ENCODE measurements around the gene ANKRD34C. TPM values are rescaled to one million over a fixed set of nuclear protein-coding genes. Genes with fewer than 3 reads are reported as not detected.

Gene ANKRD34C
- total RNA-seq, 1 donor from 2014 or later = not detected

DNA sequence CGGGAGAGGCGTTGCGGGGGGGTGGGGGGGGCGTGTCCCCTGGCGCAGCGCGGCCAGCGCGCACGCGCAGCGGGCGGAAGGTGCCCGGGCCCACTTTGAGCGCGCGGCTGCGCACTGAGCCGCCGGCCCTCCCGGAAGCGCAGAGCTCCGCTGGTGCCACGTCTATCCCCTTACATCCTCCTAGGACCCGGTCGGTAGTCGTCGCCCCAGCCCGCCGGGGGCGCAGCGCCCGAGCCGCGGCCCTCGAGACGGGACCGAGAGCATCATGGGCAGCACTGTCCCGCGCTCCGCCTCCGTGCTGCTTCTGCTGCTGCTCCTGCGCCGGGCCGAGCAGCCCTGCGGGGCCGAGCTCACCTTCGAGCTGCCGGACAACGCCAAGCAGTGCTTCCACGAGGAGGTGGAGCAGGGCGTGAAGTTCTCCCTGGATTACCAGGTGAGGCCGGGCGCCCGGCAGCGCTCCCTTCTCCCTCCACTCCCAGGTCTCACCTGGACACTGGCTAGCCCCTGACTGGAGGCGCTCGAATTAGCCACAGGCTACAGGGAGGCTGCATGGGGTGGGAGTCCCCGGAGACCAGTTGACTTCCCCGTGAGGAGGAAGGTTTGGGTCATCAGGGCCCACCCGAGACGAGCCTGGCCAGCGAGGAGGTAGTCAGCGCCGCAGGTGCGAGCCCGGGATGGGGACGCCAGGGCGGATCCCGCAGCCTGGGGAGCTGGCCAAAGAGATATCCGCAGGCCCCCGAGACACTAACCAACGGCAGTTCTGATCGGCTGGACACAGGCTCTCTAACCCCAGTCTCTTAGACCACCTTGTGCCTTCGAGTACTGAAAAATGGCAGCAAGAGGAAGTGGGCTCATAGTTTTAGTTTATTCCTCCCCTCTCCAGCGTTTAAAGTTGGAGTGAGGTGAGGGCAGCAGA is 28.7 kb downstream of the ANKRD34C start, which contains the start of gene TMED3:
TSS of gene TMED3 (plus strand) at position 128 of the 916 bp plus-strand sequence. CDS start at position 266, 138 bp downstream.
- TF ChIP-seq, protein P1, sequence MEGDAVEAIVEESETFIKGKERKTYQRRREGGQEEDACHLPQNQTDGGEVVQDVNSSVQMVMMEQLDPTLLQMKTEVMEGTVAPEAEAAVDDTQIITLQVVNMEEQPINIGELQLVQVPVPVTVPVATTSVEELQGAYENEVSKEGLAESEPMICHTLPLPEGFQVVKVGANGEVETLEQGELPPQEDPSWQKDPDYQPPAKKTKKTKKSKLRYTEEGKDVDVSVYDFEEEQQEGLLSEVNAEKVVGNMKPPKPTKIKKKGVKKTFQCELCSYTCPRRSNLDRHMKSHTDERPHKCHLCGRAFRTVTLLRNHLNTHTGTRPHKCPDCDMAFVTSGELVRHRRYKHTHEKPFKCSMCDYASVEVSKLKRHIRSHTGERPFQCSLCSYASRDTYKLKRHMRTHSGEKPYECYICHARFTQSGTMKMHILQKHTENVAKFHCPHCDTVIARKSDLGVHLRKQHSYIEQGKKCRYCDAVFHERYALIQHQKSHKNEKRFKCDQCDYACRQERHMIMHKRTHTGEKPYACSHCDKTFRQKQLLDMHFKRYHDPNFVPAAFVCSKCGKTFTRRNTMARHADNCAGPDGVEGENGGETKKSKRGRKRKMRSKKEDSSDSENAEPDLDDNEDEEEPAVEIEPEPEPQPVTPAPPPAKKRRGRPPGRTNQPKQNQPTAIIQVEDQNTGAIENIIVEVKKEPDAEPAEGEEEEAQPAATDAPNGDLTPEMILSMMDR (IDR thresholded peaks at IDR 0.05; ENCODE audit: unreplicated experiment) = no peak
- DNase-seq (ENCODE audit: low spot score in 2 of 2, unreplicated experiment in 2 of 2) = peak; percentile 70 to 84
- peaks cover 39% of the 10 kb centered on the region for H3K27me3 Mint-ChIP-seq (ENCODE audit: low read depth)
- peak within 1 kb of the TSS; percentile 76 for H3K4me3 Mint-ChIP-seq
- H3K27ac Mint-ChIP-seq = peak within 1 kb of the TSS; percentile 80
- H3K9me3 Mint-ChIP-seq = no peaks in the 10 kb centered on the region
- peaks cover 26% of the 10 kb centered on the region for H3K4me1 Mint-ChIP-seq
- peaks cover 27% of the 10 kb centered on the region for H3K36me3 Mint-ChIP-seq

DNA sequence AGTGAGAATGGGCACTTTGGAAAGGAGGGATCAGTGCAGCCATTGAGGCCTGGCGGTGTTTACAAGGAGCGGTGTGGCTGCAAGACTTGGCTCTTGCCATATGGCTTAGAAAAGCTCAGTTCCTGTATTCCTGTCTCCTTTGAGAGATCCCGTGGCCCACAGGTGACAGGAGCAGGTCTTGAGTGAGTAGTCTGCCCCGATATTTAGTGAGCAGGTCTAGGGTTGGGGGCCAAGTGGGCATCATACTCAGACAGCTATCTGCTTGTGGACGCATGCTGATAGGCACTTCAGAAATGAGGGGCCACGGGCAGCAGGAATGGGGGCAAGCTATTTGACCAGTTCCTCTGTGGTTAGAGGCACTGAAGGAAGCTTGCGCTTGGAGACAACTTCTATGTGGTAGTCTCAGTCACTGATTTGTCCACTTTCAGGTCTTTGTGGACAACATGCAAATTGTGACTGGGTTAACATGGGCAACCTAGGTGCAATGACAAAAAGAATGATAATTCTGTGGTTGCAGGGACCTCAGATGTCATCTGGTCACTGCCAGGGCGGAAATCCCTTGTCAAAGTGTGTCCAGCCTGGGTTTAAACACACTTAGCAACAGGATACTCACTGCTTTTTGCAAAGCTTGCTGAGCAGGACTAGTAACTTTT is 29.5 kb downstream of the ANKRD34C start:
- Mint-ChIP-seq H3K36me3 (peaks cover 34% of the 10 kb centered on the region), H3K4me1 (peaks cover 26% of the 10 kb centered on the region), H3K9me3 (no peaks in the 10 kb centered on the region), H3K4me3 (peak overlapping the region; percentile 76), H3K27me3 (ENCODE audit: low read depth) (peaks cover 35% of the 10 kb centered on the region), H3K27ac (peak overlapping the region; percentile 80)
- TF ChIP-seq, protein P1 (IDR thresholded peaks at IDR 0.05; ENCODE audit: unreplicated experiment) = no peak
- DNase-seq (ENCODE audit: low spot score in 2 of 2, unreplicated experiment in 2 of 2) = no peak

DNA sequence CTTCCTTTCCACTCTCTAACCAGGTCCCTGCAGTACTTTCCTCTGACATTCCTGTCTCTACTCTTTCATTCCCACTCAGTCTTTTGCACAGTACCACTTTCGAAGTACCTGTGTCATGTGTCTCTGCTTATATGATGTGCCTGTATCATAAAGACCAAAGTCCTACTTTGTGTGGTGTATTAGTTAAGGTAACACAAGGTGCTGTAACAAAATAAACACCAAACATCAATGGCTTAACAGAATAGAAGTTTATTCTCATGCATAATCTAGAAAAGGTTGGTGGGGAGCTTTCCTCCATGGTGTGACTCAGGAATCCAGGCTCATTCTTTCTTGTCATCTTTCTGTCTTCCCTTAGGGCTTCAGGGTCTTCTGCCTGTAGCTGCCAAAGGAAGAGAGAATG is 31.7 kb downstream of the ANKRD34C start:
- TF ChIP-seq, protein P1 (IDR thresholded peaks at IDR 0.05; ENCODE audit: unreplicated experiment) = no peak
- H3K27me3 Mint-ChIP-seq (ENCODE audit: low read depth) = peaks cover 15% of the 10 kb centered on the region
- no peak overlapping the region for H3K27ac Mint-ChIP-seq
- peaks cover 26% of the 10 kb centered on the region for H3K4me1 Mint-ChIP-seq
- H3K36me3 Mint-ChIP-seq = peaks cover 56% of the 10 kb centered on the region
- no peak for DNase-seq (ENCODE audit: low spot score in 2 of 2, unreplicated experiment in 2 of 2)
- H3K4me3 Mint-ChIP-seq = no peak overlapping the region
- H3K9me3 Mint-ChIP-seq = no peaks in the 10 kb centered on the region

DNA sequence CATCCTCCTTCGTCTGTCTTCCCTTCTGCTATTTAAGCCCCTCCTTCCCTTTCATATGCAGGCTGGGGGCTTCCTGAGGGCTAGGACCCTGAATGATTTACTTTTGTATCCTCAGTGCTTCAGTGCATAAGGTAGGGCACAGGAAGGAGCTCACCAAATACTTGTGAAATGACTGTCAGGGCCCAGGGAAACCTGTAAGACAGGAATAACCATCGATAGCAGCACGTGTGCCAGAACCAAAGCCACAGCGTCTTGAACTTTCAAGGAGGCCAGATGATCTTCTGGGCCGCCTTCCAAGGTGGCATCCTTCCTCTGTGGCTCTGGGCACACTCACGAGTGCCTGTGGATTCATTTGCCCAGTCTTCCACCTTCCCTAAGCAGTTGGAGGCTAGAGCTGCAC is 32.3 kb downstream of the ANKRD34C start:
- Mint-ChIP-seq H3K9me3 (no peaks in the 10 kb centered on the region), H3K4me1 (peaks cover 26% of the 10 kb centered on the region), H3K36me3 (peaks cover 62% of the 10 kb centered on the region), H3K27ac (no peak overlapping the region), H3K4me3 (no peak overlapping the region), H3K27me3 (ENCODE audit: low read depth) (peaks cover 8% of the 10 kb centered on the region)
- TF ChIP-seq, protein P1 (IDR thresholded peaks at IDR 0.05; ENCODE audit: unreplicated experiment) = no peak
- DNase-seq (ENCODE audit: low spot score in 2 of 2, unreplicated experiment in 2 of 2) = no peak

DNA sequence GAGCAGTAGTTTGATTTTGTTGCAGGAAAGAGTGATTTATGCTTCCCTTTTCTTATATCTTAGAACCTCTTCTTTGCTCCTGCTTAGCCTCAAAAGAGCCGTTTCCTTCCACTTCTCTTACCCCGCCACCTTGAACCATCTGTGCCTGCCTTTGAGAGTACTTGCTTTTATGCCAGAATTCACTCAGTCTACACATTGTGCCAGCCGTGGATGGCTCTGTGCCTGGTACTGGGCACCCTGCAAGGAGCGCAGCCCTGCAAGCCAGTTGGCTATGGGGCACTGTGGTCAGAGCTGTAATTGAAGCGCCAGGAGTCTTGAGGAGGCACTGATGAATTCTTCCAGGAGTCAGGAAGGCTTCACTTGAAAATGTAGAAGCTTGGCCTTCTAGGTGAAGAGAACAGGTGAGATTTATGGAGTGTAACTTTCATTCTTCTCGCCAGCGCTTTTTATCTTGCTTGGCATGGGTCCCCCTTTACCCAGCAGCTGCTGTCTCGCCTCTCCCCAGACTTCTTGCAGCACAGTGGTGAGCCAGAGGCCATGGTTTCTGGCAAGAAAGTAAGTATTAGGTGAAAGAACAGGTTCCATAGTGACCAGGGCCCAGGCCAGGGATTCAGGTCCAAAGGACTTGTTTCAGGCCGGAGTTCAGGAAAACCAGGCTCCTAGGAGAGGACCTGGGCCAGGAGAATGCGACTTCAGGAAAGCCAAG is 33.3 kb downstream of the ANKRD34C start:
- no peaks in the 10 kb centered on the region for H3K9me3 Mint-ChIP-seq

More for the DNA sequence above, 33.3 kb downstream of the ANKRD34C start:
- no peak for DNase-seq (ENCODE audit: low spot score in 2 of 2, unreplicated experiment in 2 of 2)
- TF ChIP-seq, protein P1 (IDR thresholded peaks at IDR 0.05; ENCODE audit: unreplicated experiment) = no peak
- H3K4me1 Mint-ChIP-seq = peaks cover 20% of the 10 kb centered on the region
- H3K4me3 Mint-ChIP-seq = no peak overlapping the region
- H3K27me3 Mint-ChIP-seq (ENCODE audit: low read depth) = no peaks in the 10 kb centered on the region
- peaks cover 68% of the 10 kb centered on the region for H3K36me3 Mint-ChIP-seq
- no peak overlapping the region for H3K27ac Mint-ChIP-seq
